ENCODE data around the gene JMJD7.

GRCh38 chr15:41824062-41824745, 3.7 kb upstream of the JMJD7 start:
- TF ChIP-seq CTCF (IDR thresholded peaks at IDR 0.05), result no peak
- no peak for TF ChIP-seq ZFP36 (IDR thresholded peaks at IDR 0.05; ENCODE audit: borderline replicate concordance, partially characterized antibody)
- no peak for TF ChIP-seq MYC (IDR thresholded peaks at IDR 0.05; ENCODE audit: borderline replicate concordance, low read length)
- no peak for TF ChIP-seq POLR2A (IDR thresholded peaks at IDR 0.05; ENCODE audit: low read length)
